WERI-Rb-1 (cell line): Measurements from ENCODE around the gene RASA2.
"Not testable (repeated sequence)": the region's sequence is repeated elsewhere in the genome, so short reads cannot be mapped to it uniquely, and the experiment has no call there.

Source experiments
- DNase-seq: peaks from one replicate; pipeline ENCODE4 v3.0.0-alpha.2; 2020
- H3K27ac ChIP-seq: fragments of 250-450 bp; sonication (Bioruptor Pico); 2 replicates; pipeline ENCODE4 v1.5.1; 2020; ENCODE audit warnings: mild to moderate bottlenecking, moderate library complexity
- H3K27me3 ChIP-seq: fragments of 250-450 bp; sonication (Bioruptor Pico); 2 replicates; pipeline ENCODE4 v1.5.1; 2021; ENCODE audit warnings: mild to moderate bottlenecking, low read depth, moderate library complexity; ENCODE audit not compliant: insufficient read depth, severe bottlenecking
- H3K36me3 ChIP-seq: fragments of 250-450 bp; sonication (Bioruptor Pico); 2 replicates; pipeline ENCODE4 v1.5.1; 2020; ENCODE audit warnings: mild to moderate bottlenecking, moderate library complexity
- H3K4me3 ChIP-seq: 2 replicates; pipeline ENCODE4 v1.5.1; 2011; ENCODE audit warnings: low read depth, mild to moderate bottlenecking, control low read depth, low read length
- H3K9me3 ChIP-seq: fragments of 250-450 bp; sonication (Bioruptor Pico); 2 replicates; pipeline ENCODE4 v1.5.1; 2021; ENCODE audit warnings: mild to moderate bottlenecking, moderate library complexity; ENCODE audit not compliant: severe bottlenecking
- CTCF ChIP-seq: IDR thresholded peaks from 2 replicates; pipeline ENCODE4 v1.5.1; 2011; ENCODE audit warnings: low read depth, mild to moderate bottlenecking, control low read depth, inconsistent platforms, low read length

RASA2 gene

GRCh38 chr3:141469720-141470119 lies 17.1 kb upstream of the RASA2 start:
- no peak overlapping the region for H3K27ac ChIP-seq
- H3K27me3 ChIP-seq: no peaks in the 10 kb centered on the region
- H3K4me3 ChIP-seq: no peak overlapping the region
- no peaks in the 10 kb centered on the region for H3K36me3 ChIP-seq
- no peak for DNase-seq
- peaks cover 5% of the 10 kb centered on the region for H3K9me3 ChIP-seq
- TF ChIP-seq CTCF: no peak

DNA sequence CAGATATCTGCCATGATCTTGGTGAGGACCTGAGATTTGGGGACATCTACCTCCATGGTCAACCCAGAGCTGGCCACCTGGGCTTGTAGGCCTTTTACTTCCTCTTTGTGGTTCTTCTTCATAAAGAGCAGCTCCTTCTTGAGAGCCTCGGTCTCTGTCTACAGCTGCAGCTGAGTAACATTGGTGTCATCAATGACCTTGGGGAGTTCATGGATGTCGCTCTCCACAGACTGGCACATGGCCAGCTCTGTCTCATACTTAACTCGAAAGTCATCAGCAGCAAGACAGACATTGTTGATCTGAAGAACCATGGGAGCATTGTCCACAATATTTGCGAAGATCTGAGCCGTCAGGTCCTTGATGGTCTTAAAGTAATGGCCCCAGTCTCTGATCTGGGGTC lies 15.7 kb upstream of the RASA2 start:
- H3K27ac ChIP-seq: no peak overlapping the region
- DNase-seq: no peak
- TF ChIP-seq CTCF: no peak
- peaks cover 5% of the 10 kb centered on the region for H3K9me3 ChIP-seq
- no peaks in the 10 kb centered on the region for H3K36me3 ChIP-seq
- no peaks in the 10 kb centered on the region for H3K27me3 ChIP-seq
- no peak overlapping the region for H3K4me3 ChIP-seq

DNA sequence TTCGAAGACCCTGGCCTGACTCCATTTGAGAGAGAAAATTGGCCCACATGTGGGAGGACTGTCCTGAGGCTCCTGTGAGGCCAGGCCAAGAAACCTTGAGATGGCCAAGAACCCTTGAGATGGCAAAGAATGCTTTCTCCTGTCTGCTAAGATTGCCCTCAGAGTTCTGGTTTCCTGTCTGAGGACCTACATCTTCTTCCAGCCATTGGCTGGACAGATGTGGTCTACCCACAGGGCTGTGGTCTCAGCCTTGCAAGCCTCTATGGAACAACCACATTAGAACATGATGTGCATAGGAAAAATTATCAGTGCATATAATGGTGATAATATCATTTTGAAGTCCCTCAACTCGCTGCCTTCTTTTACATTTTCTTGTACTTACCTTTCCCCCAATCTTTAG lies 10.8 kb upstream of the RASA2 start:
- no peaks in the 10 kb centered on the region for H3K27me3 ChIP-seq
- peaks cover 5% of the 10 kb centered on the region for H3K9me3 ChIP-seq
- no peak overlapping the region for H3K4me3 ChIP-seq
- H3K36me3 ChIP-seq: no peaks in the 10 kb centered on the region
- no peak overlapping the region for H3K27ac ChIP-seq
- DNase-seq: no peak
- TF ChIP-seq CTCF: no peak

DNA sequence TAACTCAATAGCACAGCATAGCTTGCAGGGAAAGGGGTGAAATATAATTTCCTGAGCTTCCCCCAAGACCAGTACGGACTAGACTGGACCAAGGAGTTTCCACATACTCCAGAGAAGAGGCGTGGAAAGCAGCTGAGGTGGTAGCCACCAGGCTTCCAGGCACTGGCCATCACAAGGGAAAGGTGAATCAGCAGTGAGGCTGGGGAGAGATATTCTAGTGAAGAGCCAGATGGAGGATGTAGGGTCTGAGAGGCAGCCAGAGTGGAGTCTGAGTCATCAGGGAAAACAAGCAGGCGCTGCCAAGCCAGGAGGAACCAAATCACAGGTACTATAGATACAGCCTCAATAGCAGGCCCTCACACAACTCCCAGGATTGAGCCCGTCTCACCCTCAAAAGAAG lies 9.6 kb upstream of the RASA2 start:
- H3K9me3 ChIP-seq: no peaks in the 10 kb centered on the region
- TF ChIP-seq CTCF: no peak
- no peaks in the 10 kb centered on the region for H3K36me3 ChIP-seq
- no peak for DNase-seq
- no peak overlapping the region for H3K4me3 ChIP-seq
- no peak overlapping the region for H3K27ac ChIP-seq
- no peaks in the 10 kb centered on the region for H3K27me3 ChIP-seq

DNA sequence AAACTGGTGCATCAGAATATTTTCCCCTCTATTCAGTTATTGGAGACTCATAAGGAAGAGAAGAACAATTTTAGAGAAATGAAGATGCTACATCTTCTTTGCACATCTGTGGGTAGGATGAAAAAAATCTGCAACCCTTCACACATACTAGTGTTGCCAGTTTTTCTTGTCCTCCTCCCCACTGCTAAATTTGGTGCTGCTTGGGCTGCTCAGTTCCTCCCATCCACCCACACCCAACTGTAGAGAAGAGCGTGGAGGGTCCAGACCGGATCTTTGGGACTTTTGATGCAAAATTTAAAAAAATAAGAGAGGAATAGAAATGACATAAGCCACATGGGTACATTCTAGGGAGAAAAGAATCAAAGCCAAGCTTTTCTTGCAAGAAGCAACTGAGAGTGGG lies 8.7 kb upstream of the RASA2 start:
- Histone ChIP-seq H3K27me3 (no peaks in the 10 kb centered on the region), H3K36me3 (no peaks in the 10 kb centered on the region), H3K27ac (no peak overlapping the region), H3K9me3 (no peaks in the 10 kb centered on the region), H3K4me3 (no peak overlapping the region)
- TF ChIP-seq CTCF: no peak
- DNase-seq: no peak

DNA sequence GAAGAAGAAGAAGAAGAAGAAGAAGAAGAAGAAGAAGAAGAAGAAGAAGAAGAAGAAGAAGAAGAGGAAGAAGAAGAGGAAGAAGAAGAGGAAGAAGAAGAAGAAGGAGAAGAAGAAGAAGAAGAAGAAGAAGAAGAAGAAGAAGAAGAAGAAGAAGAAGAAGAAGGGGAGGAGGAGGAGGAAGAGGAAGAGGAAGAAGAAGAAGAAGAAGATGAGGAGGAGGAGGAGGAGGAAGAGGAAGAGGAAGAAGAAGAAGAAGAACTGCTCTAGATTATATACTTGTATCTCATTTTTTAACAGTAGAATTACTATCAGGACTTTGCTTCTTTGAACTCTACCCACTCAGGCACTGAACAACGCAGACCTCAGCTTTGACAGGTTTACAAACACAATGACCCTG lies 8.0 kb upstream of the RASA2 start:
- H3K9me3 ChIP-seq, H3K27me3 ChIP-seq, H3K27ac ChIP-seq, H3K4me3 ChIP-seq, DNase-seq, H3K36me3 ChIP-seq: not testable (repeated sequence)
